ENCODE data around the gene COMMD7.

- TF ChIP-seq, protein P1, sequence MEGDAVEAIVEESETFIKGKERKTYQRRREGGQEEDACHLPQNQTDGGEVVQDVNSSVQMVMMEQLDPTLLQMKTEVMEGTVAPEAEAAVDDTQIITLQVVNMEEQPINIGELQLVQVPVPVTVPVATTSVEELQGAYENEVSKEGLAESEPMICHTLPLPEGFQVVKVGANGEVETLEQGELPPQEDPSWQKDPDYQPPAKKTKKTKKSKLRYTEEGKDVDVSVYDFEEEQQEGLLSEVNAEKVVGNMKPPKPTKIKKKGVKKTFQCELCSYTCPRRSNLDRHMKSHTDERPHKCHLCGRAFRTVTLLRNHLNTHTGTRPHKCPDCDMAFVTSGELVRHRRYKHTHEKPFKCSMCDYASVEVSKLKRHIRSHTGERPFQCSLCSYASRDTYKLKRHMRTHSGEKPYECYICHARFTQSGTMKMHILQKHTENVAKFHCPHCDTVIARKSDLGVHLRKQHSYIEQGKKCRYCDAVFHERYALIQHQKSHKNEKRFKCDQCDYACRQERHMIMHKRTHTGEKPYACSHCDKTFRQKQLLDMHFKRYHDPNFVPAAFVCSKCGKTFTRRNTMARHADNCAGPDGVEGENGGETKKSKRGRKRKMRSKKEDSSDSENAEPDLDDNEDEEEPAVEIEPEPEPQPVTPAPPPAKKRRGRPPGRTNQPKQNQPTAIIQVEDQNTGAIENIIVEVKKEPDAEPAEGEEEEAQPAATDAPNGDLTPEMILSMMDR (IDR thresholded peaks at IDR 0.05; ENCODE audit: low read length), result no peak
- no peak for TF ChIP-seq EZH2phosphoT487 (IDR thresholded peaks at IDR 0.05; ENCODE audit: low read length)
- TF ChIP-seq EZH2 (optimal IDR thresholded peaks at IDR 0.05; ENCODE audit: low read depth, low read length), result no peak
Measured at GRCh38 chr20:32672394-32672981, 70.8 kb downstream of the COMMD7 start.

Measured in MM.1S (cell line).